Fibroblast of skin of abdomen (primary cell): ENCODE results near the gene PCDHA5.
"Not testable (repeated sequence)": the region's sequence is repeated elsewhere in the genome, so short reads cannot be mapped to it uniquely, and the experiment has no call there.

Source experiments
- DNase-seq: peaks from one replicate; pipeline ENCODE4 v3.0.0-alpha.2; 2013

PCDHA5 gene

GRCh38 chr5:140823475-140823874 is 2.1 kb downstream of the PCDHA5 start:
- no peak for DNase-seq

DNA sequence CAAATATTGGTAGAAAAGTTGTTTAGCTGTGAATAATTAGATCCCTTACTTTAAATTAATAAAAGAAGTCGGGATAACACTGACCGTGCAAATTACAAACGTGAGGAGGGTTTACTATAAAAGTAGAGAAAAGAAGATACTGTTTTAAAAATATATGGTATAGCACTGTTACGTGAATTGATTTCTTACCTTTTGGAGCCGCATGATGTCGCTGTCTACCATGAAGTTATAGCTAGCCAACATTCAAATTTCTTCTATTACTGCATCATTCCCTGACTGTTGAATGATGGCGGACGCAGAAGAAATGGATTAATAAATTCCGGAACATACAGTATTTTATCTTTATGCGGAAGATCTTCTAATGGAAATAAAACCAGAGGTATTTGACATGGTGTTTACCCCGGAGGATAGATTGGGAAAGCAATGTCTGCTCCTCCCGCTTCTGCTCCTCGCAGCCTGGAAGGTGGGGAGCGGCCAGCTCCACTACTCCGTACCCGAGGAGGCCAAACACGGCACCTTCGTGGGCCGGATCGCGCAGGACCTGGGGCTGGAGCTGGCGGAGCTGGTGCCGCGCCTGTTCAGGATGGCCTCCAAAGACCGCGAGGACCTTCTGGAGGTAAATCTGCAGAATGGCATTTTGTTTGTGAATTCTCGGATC is 6.4 kb downstream of the PCDHA5 start, which contains the start of gene PCDHA6:
PCDHA6 (plus strand) TSS at position 257 of the 658 bp plus-strand sequence; CDS start at position 389, 132 bp downstream.
- no peak for DNase-seq

DNA sequence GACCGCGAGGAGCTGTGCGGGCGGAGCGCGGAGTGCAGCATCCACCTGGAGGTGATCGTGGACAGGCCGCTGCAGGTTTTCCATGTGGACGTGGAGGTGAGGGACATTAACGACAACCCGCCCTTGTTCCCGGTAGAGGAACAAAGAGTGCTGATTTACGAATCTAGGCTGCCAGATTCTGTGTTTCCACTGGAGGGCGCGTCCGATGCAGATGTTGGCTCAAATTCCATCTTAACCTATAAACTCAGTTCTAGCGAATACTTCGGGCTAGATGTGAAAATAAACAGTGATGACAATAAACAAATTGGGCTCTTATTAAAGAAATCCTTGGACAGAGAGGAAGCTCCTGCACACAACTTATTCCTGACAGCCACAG is 6.9 kb downstream of the PCDHA5 start:
- DNase-seq: no peak

DNA sequence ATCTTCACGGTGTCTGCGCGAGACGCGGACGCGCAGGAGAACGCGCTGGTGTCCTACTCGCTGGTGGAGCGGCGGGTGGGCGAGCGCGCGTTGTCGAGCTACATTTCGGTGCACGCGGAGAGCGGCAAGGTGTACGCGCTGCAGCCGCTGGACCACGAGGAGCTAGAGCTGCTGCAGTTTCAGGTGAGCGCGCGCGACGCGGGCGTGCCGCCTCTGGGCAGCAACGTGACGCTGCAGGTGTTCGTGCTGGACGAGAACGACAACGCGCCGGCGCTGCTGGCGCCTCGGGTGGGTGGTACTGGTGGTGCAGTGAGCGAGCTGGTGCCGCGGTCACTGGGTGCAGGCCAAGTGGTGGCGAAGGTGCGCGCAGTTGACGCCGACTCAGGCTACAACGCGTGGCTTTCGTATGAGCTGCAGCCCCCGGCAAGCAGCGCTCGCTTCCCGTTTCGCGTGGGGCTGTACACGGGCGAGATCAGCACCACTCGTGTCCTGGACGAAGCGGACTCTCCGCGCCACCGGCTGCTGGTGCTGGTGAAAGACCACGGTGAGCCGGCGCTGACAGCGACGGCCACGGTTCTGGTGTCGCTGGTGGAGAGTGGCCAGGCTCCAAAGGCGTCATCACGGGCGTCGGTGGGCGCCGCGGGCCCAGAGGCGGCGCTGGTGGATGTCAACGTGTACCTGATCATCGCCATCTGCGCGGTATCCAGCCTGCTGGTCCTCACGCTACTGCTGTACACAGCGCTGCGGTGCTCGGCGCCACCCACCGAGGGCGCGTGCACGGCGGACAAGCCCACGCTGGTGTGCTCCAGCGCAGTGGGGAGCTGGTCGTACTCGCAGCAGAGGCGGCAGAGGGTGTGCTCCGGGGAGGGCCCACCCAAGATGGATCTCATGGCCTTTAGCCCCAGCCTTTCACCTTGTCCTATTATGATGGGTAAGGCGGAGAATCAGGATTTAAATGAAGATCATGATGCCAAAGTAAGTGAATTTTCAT is 8.4 kb downstream of the PCDHA5 start:
- DNase-seq: not testable (repeated sequence)

DNA sequence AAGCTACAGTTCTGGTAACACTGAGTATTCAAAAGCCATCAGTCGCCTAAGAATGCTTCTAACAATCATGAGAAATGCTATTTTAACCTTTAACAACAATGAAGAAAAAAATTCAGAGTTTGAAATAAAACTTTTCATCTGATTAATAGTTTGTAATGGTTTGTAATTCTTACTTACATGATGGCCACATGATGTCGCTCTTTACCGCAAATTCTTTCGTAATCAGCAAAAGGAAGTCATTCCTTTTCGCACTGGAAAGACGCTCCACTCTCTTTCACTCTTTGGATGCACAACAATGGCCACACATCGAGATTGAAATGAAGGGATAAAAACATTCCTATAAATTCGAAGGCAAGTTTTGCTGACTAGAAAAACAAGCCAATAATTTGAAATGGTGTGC is 12.6 kb downstream of the PCDHA5 start, which contains the start of gene PCDHA7:
PCDHA7 (plus strand) TSS at position 277 of the 400 bp plus-strand sequence; CDS start at position 392, 115 bp downstream.
- DNase-seq: peak; percentile 25

GRCh38 chr5:140834439-140835008 is 13.1 kb downstream of the PCDHA5 start:
- DNase-seq: not testable (repeated sequence)

DNA sequence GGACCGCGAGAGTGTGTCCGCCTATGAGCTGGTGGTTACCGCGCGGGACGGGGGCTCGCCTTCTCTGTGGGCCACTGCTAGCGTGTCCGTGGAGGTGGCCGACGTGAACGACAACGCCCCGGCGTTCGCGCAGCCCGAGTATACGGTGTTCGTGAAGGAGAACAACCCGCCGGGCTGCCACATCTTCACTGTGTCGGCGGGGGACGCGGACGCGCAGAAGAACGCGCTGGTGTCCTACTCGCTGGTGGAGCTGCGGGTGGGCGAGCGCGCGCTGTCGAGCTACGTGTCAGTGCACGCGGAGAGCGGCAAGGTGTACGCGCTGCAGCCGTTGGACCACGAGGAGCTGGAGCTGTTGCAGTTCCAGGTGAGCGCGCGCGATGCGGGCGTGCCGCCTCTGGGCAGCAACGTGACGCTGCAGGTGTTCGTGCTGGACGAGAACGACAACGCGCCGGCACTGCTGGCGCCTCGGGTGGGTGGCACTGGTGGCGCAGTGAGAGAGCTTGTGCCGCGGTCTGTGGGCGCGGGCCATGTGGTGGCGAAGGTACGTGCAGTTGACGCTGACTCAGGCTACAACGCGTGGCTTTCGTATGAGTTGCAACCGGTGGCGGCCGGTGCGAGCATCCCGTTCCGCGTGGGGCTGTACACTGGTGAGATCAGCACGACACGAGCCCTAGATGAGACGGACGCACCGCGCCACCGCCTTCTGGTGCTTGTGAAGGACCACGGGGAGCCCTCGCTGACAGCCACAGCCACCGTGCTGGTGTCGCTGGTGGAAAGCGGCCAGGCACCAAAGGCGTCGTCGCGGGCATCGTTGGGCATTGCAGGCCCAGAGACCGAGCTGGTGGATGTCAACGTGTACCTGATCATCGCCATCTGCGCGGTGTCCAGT is 14.5 kb downstream of the PCDHA5 start:
- no peak for DNase-seq

DNA sequence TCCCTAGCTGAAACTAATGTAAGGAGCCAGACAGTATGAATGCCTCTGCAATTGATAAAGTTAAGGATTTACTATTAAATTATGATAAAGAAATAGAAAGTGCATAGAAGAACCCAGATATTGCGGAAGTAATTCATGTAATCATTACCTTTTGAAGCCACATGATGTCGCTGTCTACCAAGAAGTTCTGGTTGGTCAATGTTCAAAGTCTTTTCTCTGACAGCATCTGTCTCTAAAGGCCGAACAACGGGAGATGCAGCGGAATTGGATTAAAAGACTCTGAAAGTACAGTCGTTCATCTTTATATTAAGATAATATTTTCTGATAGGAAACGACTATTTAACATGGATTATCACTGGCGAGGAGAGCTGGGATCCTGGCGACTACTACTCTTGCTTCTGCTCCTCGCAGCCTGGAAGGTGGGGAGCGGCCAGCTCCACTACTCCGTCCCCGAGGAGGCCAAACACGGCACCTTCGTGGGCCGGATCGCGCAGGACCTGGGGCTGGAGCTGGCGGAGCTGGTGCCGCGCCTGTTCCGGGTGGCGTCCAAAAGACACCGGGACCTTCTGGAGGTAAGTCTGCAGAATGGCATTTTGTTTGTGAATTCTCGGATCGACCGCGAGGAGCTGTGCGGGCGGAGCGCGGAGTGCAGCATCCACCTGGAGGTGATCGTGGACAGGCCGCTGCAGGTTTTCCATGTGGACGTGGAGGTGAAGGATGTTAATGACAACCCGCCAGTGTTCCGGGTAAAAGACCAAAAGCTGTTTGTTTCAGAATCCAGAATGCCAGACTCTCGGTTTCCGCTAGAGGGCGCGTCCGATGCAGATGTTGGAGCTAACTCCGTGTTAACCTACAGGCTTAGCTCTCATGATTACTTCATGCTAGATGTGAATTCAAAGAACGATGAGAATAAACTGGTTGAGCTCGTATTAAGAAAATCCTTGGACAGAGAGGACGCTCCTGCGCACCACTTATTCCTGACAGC is 19.9 kb downstream of the PCDHA5 start, which contains the start of gene PCDHA8:
PCDHA8 (plus strand) TSS at position 210 of the 985 bp plus-strand sequence; CDS start at position 345, 135 bp downstream.
- no peak for DNase-seq

- no peak for DNase-seq
Measured at GRCh38 chr5:140842798-140843733, 21.7 kb downstream of the PCDHA5 start.

GRCh38 chr5:140848139-140849102 is 27.0 kb downstream of the PCDHA5 start, which contains the start of gene PCDHA9:
Gene PCDHA9 (plus strand): TSS chr5:140848382. CDS start chr5:140848496, 114 bp downstream.
- DNase-seq: not testable (repeated sequence)

- not testable (repeated sequence) for DNase-seq
Measured at GRCh38 chr5:140849831-140850634, 28.6 kb downstream of the PCDHA5 start.

DNA sequence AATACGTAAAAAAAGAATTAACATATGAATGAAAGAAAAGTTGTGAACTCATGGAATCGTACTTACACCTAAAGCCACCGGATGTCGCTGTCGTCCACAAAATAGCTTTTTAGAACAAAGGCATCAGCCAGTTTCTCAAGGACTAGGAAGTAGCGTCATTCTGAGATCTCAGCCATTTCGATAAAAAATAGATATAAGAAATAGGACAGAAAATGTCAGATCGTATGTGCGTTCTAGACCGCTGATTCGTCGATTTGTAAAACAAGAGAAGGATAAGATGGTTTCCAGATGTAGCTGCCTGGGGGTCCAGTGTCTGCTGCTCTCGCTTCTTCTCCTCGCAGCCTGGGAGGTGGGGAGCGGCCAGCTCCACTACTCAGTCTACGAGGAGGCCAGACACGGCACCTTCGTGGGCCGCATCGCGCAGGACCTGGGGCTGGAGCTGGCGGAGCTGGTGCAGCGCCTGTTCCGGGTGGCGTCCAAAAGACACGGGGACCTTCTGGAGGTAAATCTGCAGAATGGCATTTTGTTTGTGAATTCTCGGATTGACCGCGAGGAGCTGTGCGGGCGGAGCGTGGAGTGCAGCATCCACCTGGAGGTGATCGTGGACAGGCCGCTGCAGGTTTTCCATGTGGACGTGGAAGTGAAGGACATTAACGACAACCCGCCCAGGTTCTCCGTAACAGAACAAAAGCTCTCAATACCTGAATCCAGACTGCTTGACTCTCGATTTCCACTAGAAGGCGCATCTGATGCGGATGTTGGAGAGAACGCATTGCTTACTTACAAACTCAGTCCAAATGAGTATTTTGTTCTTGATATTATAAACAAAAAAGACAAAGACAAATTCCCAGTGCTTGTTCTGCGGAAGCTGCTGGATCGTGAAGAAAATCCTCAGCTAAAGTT is 34.6 kb downstream of the PCDHA5 start, which contains the start of gene PCDHA10:
PCDHA10 (plus strand) TSS at position 126 of the 903 bp plus-strand sequence; CDS start at position 278, 152 bp downstream.
- DNase-seq: no peak

GRCh38 chr5:140857177-140857986 is 36.0 kb downstream of the PCDHA5 start:
- DNase-seq: no peak

GRCh38 chr5:140857987-140858240 is 36.5 kb downstream of the PCDHA5 start:
- no peak for DNase-seq
